SK-N-MC (cell line): ENCODE results near the gene ZNF697.

Experiments
- EZH2 ChIP-seq: fragments of 200-600 bp; sonication (generic); IDR thresholded peaks from one replicate; pipeline ENCODE4 v1.6.1; 2017; ENCODE audit warnings: antibody characterized with exemption
- FOXP2 ChIP-seq: optimal IDR thresholded peaks from 2 replicates; pipeline ENCODE3; 2011; ENCODE audit warnings: mild to moderate bottlenecking, moderate library complexity; ENCODE audit not compliant: insufficient read depth; ENCODE audit errors: extremely low read length, control extremely low read depth
- POLR2AphosphoS5 ChIP-seq: IDR thresholded peaks from 2 replicates; pipeline ENCODE4 v1.6.1; 2012; ENCODE audit warnings: mild to moderate bottlenecking, low read depth, low read length, borderline replicate concordance

DNA sequence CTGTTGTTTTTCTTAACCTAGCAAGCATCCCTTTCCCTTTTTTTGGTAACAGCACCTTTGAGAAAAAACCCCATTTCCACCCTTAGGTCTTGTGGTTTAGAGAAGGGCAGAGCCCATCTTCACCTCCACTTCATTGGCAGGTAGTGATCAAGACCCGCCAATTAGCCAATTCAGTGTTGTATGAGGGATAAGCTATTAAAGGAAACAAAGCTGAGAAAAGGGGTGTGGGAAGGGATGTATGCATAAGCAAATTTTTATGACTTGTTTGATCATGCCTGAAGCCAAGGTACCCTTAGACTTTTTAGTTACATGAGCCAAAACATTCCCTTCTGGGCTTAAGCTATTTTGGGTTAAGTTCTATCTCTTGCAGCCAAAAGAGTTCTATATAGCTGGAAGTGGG lies 3.6 kb upstream of the ZNF697 start:
- TF ChIP-seq POLR2AphosphoS5 (no peak), EZH2 (no peak), FOXP2 (no peak)
